IMR-90 (cell line): Measurements from ENCODE around the gene SLC7A9. TPM values are rescaled to one million over a fixed set of nuclear protein-coding genes. Genes with fewer than 3 reads are reported as not detected.

ENCODE experiments used
- ATAC-seq: fragments of 200-7000 bp; cut with Tn5 transposase; 2 replicates; pipeline ENCODE4 v1.9.1; 2020; ENCODE audit warnings: low read depth, mild to moderate bottlenecking, moderate library complexity
- BruUV-seq: library from RNA; stranded (reverse); fragments of 400-500 nt; replicated peaks from 2 replicates; lab custom pipeline; 2021; lab: Mats Ljungman, UMichigan
- CTCF ChIA-PET: fragments of 300-600 bp; formaldehyde crosslinking; extraction: SDS; loops from one replicate; lab custom pipeline; 2021; ENCODE audit warnings: antibody characterized with exemption; lab: Yijun Ruan, JAX
- POLR2A ChIA-PET: fragments of 300-600 bp; sonication (Branson Sonifier 250); formaldehyde crosslinking; loops from one replicate; lab custom pipeline; 2022; ENCODE audit warnings: antibody characterized with exemption; ENCODE audit not compliant: unreplicated experiment; lab: Charles Lee
- DNase-seq: peaks from one replicate; pipeline ENCODE4 v3.0.0; 2013
- H2AFZ ChIP-seq: replicated peaks from 2 replicates; pipeline ENCODE3; 2013; ENCODE audit warnings: low read length, mild to moderate bottlenecking; ENCODE audit not compliant: poor library complexity
- H2AK5ac ChIP-seq: 2 replicates; pipeline ENCODE4 v1.6.1; 2013; ENCODE audit warnings: low read depth, low read length, inconsistent platforms
- H2AK9ac ChIP-seq: replicated peaks from 2 replicates; pipeline ENCODE3; 2013; ENCODE audit warnings: mild to moderate bottlenecking, low read depth, low read length, moderate library complexity; ENCODE audit not compliant: poor library complexity
- H2BK120ac ChIP-seq: 2 replicates; pipeline ENCODE4 v1.6.1; 2013; ENCODE audit warnings: low read depth, low read length, inconsistent platforms
- H2BK15ac ChIP-seq: 3 replicates; pipeline ENCODE4 v1.6.1; 2013; ENCODE audit warnings: low read depth, low read length, inconsistent platforms
- H2BK20ac ChIP-seq: 2 replicates; pipeline ENCODE4 v1.6.1; 2013; ENCODE audit warnings: low read depth, mild to moderate bottlenecking, inconsistent platforms, low read length, moderate library complexity
- H2BK5ac ChIP-seq: 2 replicates; pipeline ENCODE4 v1.6.1; 2013; ENCODE audit warnings: mild to moderate bottlenecking, low read depth, low read length, inconsistent platforms; ENCODE audit not compliant: poor library complexity, severe bottlenecking
- H3K14ac ChIP-seq: replicated peaks from 2 replicates; pipeline ENCODE4 v1.6.1; 2013; ENCODE audit warnings: low read depth, low read length, inconsistent platforms
- H3K18ac ChIP-seq: 2 replicates; pipeline ENCODE4 v1.6.1; 2013; ENCODE audit warnings: low read depth, low read length, control low read depth
- H3K23ac ChIP-seq: 2 replicates; pipeline ENCODE4 v1.6.1; 2013; ENCODE audit warnings: low read depth, low read length, inconsistent platforms
- H3K27ac ChIP-seq: 2 replicates; pipeline ENCODE4 v1.5.1; 2013; ENCODE audit warnings: mild to moderate bottlenecking, control low read depth, low read length; ENCODE audit not compliant: insufficient read depth
- H3K27me3 ChIP-seq: 2 replicates; pipeline ENCODE4 v1.6.1; 2013; ENCODE audit warnings: low read length; ENCODE audit not compliant: control insufficient read depth, insufficient read depth
- H3K36me3 ChIP-seq: 2 replicates; pipeline ENCODE4 v1.6.1; 2013; ENCODE audit warnings: low read length, mixed read lengths; ENCODE audit not compliant: control insufficient read depth, insufficient read depth
- H3K4ac ChIP-seq: 2 replicates; pipeline ENCODE4 v1.6.1; 2013; ENCODE audit warnings: low read depth, low read length, inconsistent platforms
- H3K4me1 ChIP-seq: 2 replicates; pipeline ENCODE4 v1.6.1; 2013; ENCODE audit warnings: low read length, mixed read lengths; ENCODE audit not compliant: control insufficient read depth, insufficient read depth
- H3K4me2 ChIP-seq: 2 replicates; pipeline ENCODE4 v1.6.1; 2013; ENCODE audit warnings: low read depth, mild to moderate bottlenecking, control low read depth, low read length, moderate library complexity
- H3K4me3 ChIP-seq: 2 replicates; pipeline ENCODE4 v1.5.1; 2013; ENCODE audit warnings: low read depth, mild to moderate bottlenecking, control low read depth, low read length, moderate library complexity; ENCODE audit not compliant: insufficient read depth
- H3K56ac ChIP-seq: 2 replicates; pipeline ENCODE4 v1.6.1; 2013; ENCODE audit warnings: low read length, inconsistent platforms; ENCODE audit not compliant: insufficient read depth; ENCODE audit errors: extremely low read depth
- H3K79me1 ChIP-seq, 2 experiments: 2 replicates each; pipeline ENCODE4 v1.6.1; 2013; ENCODE audit warnings: low read length in 2 of 2, inconsistent platforms in 1 of 2, low read depth in 1 of 2
- H3K9ac ChIP-seq: 2 replicates; pipeline ENCODE4 v1.6.1; 2013; ENCODE audit warnings: low read depth, low read length, control low read depth
- H3K9me1 ChIP-seq: 2 replicates; pipeline ENCODE4 v1.6.1; 2013; ENCODE audit warnings: low read length, inconsistent platforms; ENCODE audit not compliant: insufficient read depth
- H3K9me3 ChIP-seq: 2 replicates; pipeline ENCODE4 v1.6.1; 2013; ENCODE audit warnings: low read length; ENCODE audit not compliant: control insufficient read depth, insufficient read depth
- H4K20me1 ChIP-seq: 2 replicates; pipeline ENCODE4 v1.6.1; 2013; ENCODE audit warnings: low read length, inconsistent platforms; ENCODE audit not compliant: insufficient read depth
- H4K5ac ChIP-seq: 2 replicates; pipeline ENCODE4 v1.6.1; 2013; ENCODE audit warnings: mild to moderate bottlenecking, low read depth, low read length, control low read depth
- H4K8ac ChIP-seq, 2 experiments: 2 replicates each; pipeline ENCODE4 v1.6.1; 2013; ENCODE audit warnings: low read depth in 2 of 2, low read length in 2 of 2, control low read depth in 1 of 2, inconsistent platforms in 1 of 2
- H4K91ac ChIP-seq: 2 replicates; pipeline ENCODE4 v1.6.1; 2013; ENCODE audit warnings: low read depth, low read length, inconsistent platforms; ENCODE audit not compliant: insufficient read depth
- BHLHE40 ChIP-seq: fragments of 150-350 bp; IDR thresholded peaks from 2 replicates; pipeline ENCODE4 v1.6.1; 2016; ENCODE audit warnings: mild to moderate bottlenecking, low read depth, low read length
- CEBPB ChIP-seq: IDR thresholded peaks from 2 replicates; pipeline ENCODE4 v1.6.1; 2012; ENCODE audit warnings: low read depth, low read length, improper control_type of control experiment
- CHD1 ChIP-seq: IDR thresholded peaks from 2 replicates; pipeline ENCODE4 v1.6.1; 2012; ENCODE audit warnings: low read depth, low read length, improper control_type of control experiment
- CTCF ChIP-seq: conservative IDR thresholded peaks from 2 replicates; pipeline ENCODE4 v1.5.1; 2012; ENCODE audit warnings: mild to moderate bottlenecking, low read depth, low read length, improper control_type of control experiment
- ELK1 ChIP-seq: fragments of 150-350 bp; IDR thresholded peaks from 2 replicates; pipeline ENCODE4 v1.6.1; 2016; ENCODE audit warnings: low read depth, mild to moderate bottlenecking, low read length, moderate library complexity, borderline replicate concordance
- FOS ChIP-seq: fragments of 150-350 bp; IDR thresholded peaks from 2 replicates; pipeline ENCODE4 v1.6.1; 2016; ENCODE audit warnings: low read depth, low read length
- MAFK ChIP-seq: IDR thresholded peaks from 2 replicates; pipeline ENCODE4 v1.6.1; 2012; ENCODE audit warnings: low read depth, low read length, improper control_type of control experiment
- MAZ ChIP-seq: IDR thresholded peaks from 2 replicates; pipeline ENCODE4 v1.6.1; 2012; ENCODE audit warnings: low read depth, mild to moderate bottlenecking, low read length, improper control_type of control experiment, moderate library complexity, borderline replicate concordance
- MXI1 ChIP-seq: IDR thresholded peaks from 2 replicates; pipeline ENCODE4 v1.6.1; 2012; ENCODE audit warnings: low read depth, mild to moderate bottlenecking, low read length, moderate library complexity, borderline replicate concordance
- NFE2L2 ChIP-seq: fragments of 150-350 bp; IDR thresholded peaks from 2 replicates; pipeline ENCODE4 v1.6.1; 2016; ENCODE audit warnings: low read depth, mild to moderate bottlenecking, low read length
- POLR2A ChIP-seq: IDR thresholded peaks from 2 replicates; pipeline ENCODE4 v1.6.1; 2012; ENCODE audit warnings: mild to moderate bottlenecking, low read depth, low read length
- RAD21 ChIP-seq: IDR thresholded peaks from 2 replicates; pipeline ENCODE4 v1.6.1; 2012; ENCODE audit warnings: low read length, improper control_type of control experiment
- RCOR1 ChIP-seq: IDR thresholded peaks from 2 replicates; pipeline ENCODE4 v1.6.1; 2012; ENCODE audit warnings: mild to moderate bottlenecking, low read length, improper control_type of control experiment; ENCODE audit not compliant: insufficient replicate concordance
- RFX5 ChIP-seq: IDR thresholded peaks from 2 replicates; pipeline ENCODE4 v1.8.0; 2012; ENCODE audit warnings: low read depth, mild to moderate bottlenecking, low read length, moderate library complexity
- SMC3 ChIP-seq: fragments of 150-350 bp; IDR thresholded peaks from 2 replicates; pipeline ENCODE4 v1.6.1; 2016; ENCODE audit warnings: low read depth, mild to moderate bottlenecking, antibody characterized with exemption, low read length, moderate library complexity
- WGBS, 2 experiments: methylation state at CpG; one replicate each; pipeline versions ENCODE4 v1.1.5 to v1.1.7; 2013; ENCODE audit warnings: missing lambda C conversion rate in 2 of 2; ENCODE audit not compliant: insufficient read length in 1 of 2; ENCODE audit errors: extremely low coverage in 2 of 2; 5-methylcytosine and 5-hydroxymethylcytosine counted together
- dilution Hi-C: fragments of 300-500 bp; cut with HindIII; formaldehyde crosslinking; loops from one replicate; pipeline ENCODE4 v1.14.3; 2018; ENCODE audit warnings: low sequenced_read_pairs; ENCODE audit not compliant: unreplicated experiment
- in situ Hi-C: fragments of 300-500 bp; cut with MboI; formaldehyde crosslinking; loops from 3 replicates; pipeline ENCODE4 v1.14.3; 2019; ENCODE audit warnings: low sequenced_read_pairs, inconsistent platforms, mixed read lengths
- intact Hi-C: fragments of 100-400 bp; cut with micrococcal nuclease; formaldehyde crosslinking; loops from 2 replicates; pipeline ENCODE4 v1.10.0; 2022
- polyA plus RNA-seq, 3 experiments: library from polyadenylated mRNA; depleted of rRNA; stranded (reverse); fragments of >200 nt; gene quantifications; 2 replicates each; pipeline ENCODE4 v1.2.3, GENCODE V29; 2012; ENCODE audit warnings: low replicate concordance in 1 of 3
- total RNA-seq: library from RNA; depleted of rRNA; stranded (reverse); fragments of >200 nt; gene quantifications from 2 replicates; pipeline ENCODE4 v1.2.3, GENCODE V29; 2012
- TF ChIP-seq, protein P1 (sequence below): fragments of 150-350 bp; IDR thresholded peaks from 2 replicates; pipeline ENCODE4 v1.6.1; 2017; ENCODE audit warnings: mild to moderate bottlenecking, antibody characterized with exemption, low read length, low read depth

Gene SLC7A9
- total and polyA plus RNA-seq, 2 of the 4 experiments (the other 2 are of a cell fraction): not detected

- no peak for ATAC-seq
- Histone ChIP-seq H2BK20ac (no peak overlapping the region), H4K8ac (no peak overlapping the region), H3K56ac (no peak overlapping the region), H3K27me3 (peaks cover 10% of the 10 kb centered on the region), H3K4me3 (no peak overlapping the region), H3K4me1 (no peaks in the 10 kb centered on the region), H3K79me1 (no peaks in the 10 kb centered on the region), H3K9ac (no peak overlapping the region), H2BK120ac (no peak overlapping the region), H2AK9ac (no peak overlapping the region), H3K4ac (no peak overlapping the region), H2AK5ac (no peak overlapping the region), H4K91ac (no peak overlapping the region), H3K27ac (no peak overlapping the region), H3K14ac (no peak overlapping the region), H2BK5ac (no peak overlapping the region), H4K20me1 (no peaks in the 10 kb centered on the region), H4K5ac (no peak overlapping the region), H2AFZ (no peak overlapping the region), H3K23ac (no peak overlapping the region), H3K9me1 (no peaks in the 10 kb centered on the region), H3K36me3 (no peaks in the 10 kb centered on the region), H3K4me2 (no peak overlapping the region), H2BK15ac (no peak overlapping the region), H3K18ac (no peak overlapping the region), H3K9me3 (no peaks in the 10 kb centered on the region)
- DNase-seq: no peak
- TF ChIP-seq CEBPB (no peak), FOS (no peak), CTCF (no peak), CHD1 (no peak), BHLHE40 (no peak), SMC3 (no peak), RAD21 (no peak), MAFK (no peak), MAZ (no peak), NFE2L2 (no peak), RFX5 (no peak), MXI1 (no peak), ELK1 (no peak), POLR2A (no peak), RCOR1 (no peak)
- TF ChIP-seq, protein P1, sequence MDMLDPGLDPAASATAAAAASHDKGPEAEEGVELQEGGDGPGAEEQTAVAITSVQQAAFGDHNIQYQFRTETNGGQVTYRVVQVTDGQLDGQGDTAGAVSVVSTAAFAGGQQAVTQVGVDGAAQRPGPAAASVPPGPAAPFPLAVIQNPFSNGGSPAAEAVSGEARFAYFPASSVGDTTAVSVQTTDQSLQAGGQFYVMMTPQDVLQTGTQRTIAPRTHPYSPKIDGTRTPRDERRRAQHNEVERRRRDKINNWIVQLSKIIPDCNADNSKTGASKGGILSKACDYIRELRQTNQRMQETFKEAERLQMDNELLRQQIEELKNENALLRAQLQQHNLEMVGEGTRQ: no peak
- in situ Hi-C loops: no loop called here
- 20% methylated on average over 1 of the region's 15 CpGs; no CpG with 5 or more reads in 1 of the 2 experiments for WGBS, 2 experiments
- dilution Hi-C loops: no loop called here
- POLR2A ChIA-PET: no interaction called here
- intact Hi-C loops: no loop called here
- BruUV-seq: no TSS peak
- CTCF ChIA-PET: interaction anchor here (0.6 kb wide), 1 partner anchor 22 kb away, joined by 3 read pairs; no protein-coding TSS in a partner anchor
Observed at GRCh38 chr19:32828643-32829344, 40.8 kb downstream of the SLC7A9 start.
